Measurements from ENCODE around the gene CDKL4. TPM values are rescaled to one million over a fixed set of nuclear protein-coding genes. Genes with fewer than 3 reads are reported as not detected.

The CDKL4 gene
- total RNA-seq, 3 donors from 2014 or later, result 0.33 to 2.6 TPM; not detected in 1

- no peaks in the 10 kb centered on the region for H3K9me3 ChIP-seq
- TF ChIP-seq POLR2A (IDR thresholded peaks at IDR 0.05), result no peak
- no peaks in the 10 kb centered on the region for H3K36me3 ChIP-seq
- H3K4me1 ChIP-seq, result no peaks in the 10 kb centered on the region
- H3K4me3 ChIP-seq, result no peak overlapping the region
- DNase-seq (ENCODE audit: low spot score in 2 of 2), result no peak
- no peak overlapping the region for H3K27ac ChIP-seq
- intact Hi-C loops (cut with DNase I; ENCODE audit: low total_unique reads), result no loop called here
- H3K27me3 ChIP-seq, result no peaks in the 10 kb centered on the region
Measured at GRCh38 chr2:39128919-39129391, 114.8 kb downstream of the CDKL4 start.

DNA sequence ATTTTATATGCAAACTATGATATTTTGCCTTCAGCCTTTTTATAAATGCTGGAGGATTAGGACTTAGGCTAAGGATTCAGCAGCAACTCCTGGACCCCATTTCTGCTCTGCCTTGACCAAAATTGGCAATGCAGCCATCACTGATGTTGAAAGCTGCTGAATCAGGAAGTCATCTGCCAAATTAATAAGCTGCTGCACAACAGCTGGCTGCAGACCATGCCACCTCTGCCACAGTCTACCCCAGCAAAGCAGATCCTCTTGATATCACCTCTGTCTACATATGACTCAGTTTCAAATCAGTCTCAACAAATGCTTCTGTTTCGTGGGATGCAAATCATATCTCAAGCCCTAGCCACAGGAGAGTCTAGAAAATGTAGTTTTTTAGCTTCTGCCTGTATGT, 115.8 kb downstream of the CDKL4 start:
- Histone ChIP-seq H3K9me3 (no peaks in the 10 kb centered on the region), H3K27me3 (no peaks in the 10 kb centered on the region), H3K36me3 (no peaks in the 10 kb centered on the region), H3K4me1 (peaks cover 0 to 7% of the 10 kb centered on the region in 2 donors), H3K27ac (peak overlapping the region in 1 of 2 donors; percentile 56), H3K4me3 (no peak overlapping the region)
- DNase-seq (ENCODE audit: low spot score in 2 of 2), result no peak
- TF ChIP-seq, protein P1, sequence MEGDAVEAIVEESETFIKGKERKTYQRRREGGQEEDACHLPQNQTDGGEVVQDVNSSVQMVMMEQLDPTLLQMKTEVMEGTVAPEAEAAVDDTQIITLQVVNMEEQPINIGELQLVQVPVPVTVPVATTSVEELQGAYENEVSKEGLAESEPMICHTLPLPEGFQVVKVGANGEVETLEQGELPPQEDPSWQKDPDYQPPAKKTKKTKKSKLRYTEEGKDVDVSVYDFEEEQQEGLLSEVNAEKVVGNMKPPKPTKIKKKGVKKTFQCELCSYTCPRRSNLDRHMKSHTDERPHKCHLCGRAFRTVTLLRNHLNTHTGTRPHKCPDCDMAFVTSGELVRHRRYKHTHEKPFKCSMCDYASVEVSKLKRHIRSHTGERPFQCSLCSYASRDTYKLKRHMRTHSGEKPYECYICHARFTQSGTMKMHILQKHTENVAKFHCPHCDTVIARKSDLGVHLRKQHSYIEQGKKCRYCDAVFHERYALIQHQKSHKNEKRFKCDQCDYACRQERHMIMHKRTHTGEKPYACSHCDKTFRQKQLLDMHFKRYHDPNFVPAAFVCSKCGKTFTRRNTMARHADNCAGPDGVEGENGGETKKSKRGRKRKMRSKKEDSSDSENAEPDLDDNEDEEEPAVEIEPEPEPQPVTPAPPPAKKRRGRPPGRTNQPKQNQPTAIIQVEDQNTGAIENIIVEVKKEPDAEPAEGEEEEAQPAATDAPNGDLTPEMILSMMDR (IDR thresholded peaks at IDR 0.05), result no peak
- intact Hi-C loops (cut with DNase I; ENCODE audit: low total_unique reads), result no loop called here

Other genes with a start within 250 kb of the CDKL4 start
- gene SOS1, start 122.9 kb downstream of the CDKL4 start, total RNA-seq, result 10 to 100 TPM; 33.4 to 49.0 (median 37.0) TPM
- 100 to 1,000 TPM in 1 of 3 donors, 10 to 100 TPM in 2; 56.2 to 101 (median 69.8) TPM for gene MAP4K3, start 193.3 kb upstream of the CDKL4 start, total RNA-seq